HG03439 (cell line): ENCODE measurements around the gene PCNX3.

ENCODE experiments used
- ATAC-seq: cut with Tn5 transposase; IDR thresholded peaks from one replicate; pipeline ENCODE4 v1.9.1; 2021; ENCODE audit warnings: mild to moderate bottlenecking, moderate library complexity; ENCODE audit not compliant: unreplicated experiment

Gene PCNX3

GRCh38 chr11:65685981-65686380 is 70.4 kb downstream of the PCNX3 start:
- no peak for ATAC-seq
